GM21360 (cell line): Measurements from ENCODE around the gene PCED1B.
"Not testable (repeated sequence)": the region's sequence is repeated elsewhere in the genome, so short reads cannot be mapped to it uniquely, and the experiment has no call there.

Source experiments
- ATAC-seq: cut with Tn5 transposase; IDR thresholded peaks from one replicate; pipeline ENCODE4 v1.9.1; 2021; ENCODE audit warnings: mild to moderate bottlenecking, moderate library complexity; ENCODE audit not compliant: unreplicated experiment

PCED1B gene, protein sequence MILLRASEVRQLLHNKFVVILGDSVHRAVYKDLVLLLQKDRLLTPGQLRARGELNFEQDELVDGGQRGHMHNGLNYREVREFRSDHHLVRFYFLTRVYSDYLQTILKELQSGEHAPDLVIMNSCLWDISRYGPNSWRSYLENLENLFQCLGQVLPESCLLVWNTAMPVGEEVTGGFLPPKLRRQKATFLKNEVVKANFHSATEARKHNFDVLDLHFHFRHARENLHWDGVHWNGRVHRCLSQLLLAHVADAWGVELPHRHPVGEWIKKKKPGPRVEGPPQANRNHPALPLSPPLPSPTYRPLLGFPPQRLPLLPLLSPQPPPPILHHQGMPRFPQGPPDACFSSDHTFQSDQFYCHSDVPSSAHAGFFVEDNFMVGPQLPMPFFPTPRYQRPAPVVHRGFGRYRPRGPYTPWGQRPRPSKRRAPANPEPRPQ

DNA sequence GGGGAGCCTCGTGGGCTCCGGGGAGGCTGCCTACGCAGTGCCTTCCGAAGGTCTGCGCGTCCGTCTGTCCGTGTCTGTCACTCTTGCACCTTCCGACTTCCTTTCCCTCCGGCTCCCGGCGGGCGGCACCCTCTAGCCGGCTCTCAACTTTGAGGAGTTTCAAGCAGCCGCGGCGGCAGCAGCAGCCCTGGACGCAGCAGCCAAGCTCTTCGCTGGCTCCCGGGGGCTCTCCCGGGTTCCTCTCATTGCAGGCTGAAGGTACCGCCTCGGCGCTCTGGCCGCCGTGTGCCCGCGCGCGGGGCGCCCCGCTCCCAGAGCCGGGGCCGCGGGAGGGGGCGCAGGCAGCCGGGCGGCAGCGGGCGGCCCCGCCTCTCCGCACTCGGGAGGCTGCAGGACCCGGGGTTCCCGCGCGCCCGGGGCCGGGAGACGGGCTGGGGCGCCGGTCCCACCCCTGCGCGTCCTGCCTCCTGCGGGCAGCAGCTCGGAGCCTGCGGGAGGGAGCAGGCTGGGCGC lies at the start of gene PCED1B, which contains the start of gene AMIGO2:
PCED1B (plus strand) TSS at position 154 of the 513 bp plus-strand sequence. CDS start 155,443 bp downstream, outside the sequence.
AMIGO2 (minus strand) TSS at position 492 of the 513 bp plus-strand sequence. CDS start 957 bp downstream, outside the sequence.
- ATAC-seq, result peak; percentile 77

GRCh38 chr12:47029903-47030302 lies 49.5 kb upstream of the PCED1B start:
- no peak for ATAC-seq

DNA sequence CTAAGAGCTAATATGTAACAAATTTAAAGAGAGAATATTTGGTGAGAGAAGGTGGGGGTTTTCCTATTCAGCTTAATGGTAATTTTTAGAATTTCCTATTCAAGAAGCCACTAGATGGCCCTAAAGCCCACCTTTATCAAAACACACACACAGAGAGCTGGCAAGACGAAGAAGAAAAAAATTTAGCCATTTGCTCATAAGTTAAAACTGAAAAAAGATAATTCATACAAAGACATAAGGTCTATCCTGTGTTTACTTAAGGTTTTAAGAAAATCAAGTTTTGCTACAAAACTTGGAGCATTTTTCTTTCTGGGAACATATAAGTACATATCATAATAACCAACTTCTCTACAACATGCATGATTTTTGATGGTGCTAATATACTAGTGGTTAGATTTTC lies 46.8 kb upstream of the PCED1B start:
- no peak for ATAC-seq

GRCh38 chr12:47033081-47033480 lies 46.3 kb upstream of the PCED1B start:
- no peak for ATAC-seq

GRCh38 chr12:47033789-47034555 lies 45.4 kb upstream of the PCED1B start:
- no peak for ATAC-seq

GRCh38 chr12:47034661-47035060 lies 44.8 kb upstream of the PCED1B start:
- no peak for ATAC-seq

DNA sequence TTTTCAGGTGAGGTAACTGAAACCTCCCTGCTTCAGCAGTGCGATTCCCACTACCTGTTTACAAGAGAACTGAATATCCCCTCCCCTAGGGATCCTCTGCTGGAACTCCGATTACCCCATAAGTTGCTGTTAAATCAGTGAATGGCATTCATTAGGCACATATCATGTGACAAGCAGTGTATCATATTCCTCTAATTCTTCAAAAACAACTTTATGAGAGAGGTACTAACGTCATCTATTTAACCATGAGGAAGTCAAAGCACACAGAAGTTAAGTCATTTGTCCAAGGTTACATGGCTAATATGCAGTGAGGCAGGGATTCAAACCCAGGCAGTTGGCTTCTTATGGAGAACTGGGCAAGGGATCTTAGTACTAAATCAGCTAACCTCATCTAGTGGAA lies 43.9 kb upstream of the PCED1B start:
- no peak for ATAC-seq

- no peak for ATAC-seq
Observed at GRCh38 chr12:47038270-47038748, 41.1 kb upstream of the PCED1B start.

- no peak for ATAC-seq
Observed at GRCh38 chr12:47039079-47039478, 40.3 kb upstream of the PCED1B start.

DNA sequence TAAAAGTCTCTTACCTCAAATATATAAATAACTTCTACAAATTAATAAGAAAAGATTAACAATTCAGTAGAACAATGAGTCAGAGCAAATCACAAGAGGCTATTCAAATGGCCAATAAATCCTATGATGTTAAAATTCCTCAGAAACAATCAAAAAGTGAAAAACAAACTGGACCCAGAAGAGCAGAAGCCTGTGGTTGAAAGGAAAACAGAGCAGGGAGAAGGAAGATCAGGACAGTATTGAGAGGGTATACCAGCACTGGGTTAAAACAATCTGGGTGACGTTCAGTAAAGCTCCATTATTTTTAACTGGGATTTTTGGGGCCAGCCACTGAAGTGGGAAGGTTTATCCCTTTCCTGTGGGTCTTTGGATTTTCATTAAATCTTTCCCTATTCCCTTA lies 39.7 kb upstream of the PCED1B start:
- ATAC-seq, result no peak

- no peak for ATAC-seq
Observed at GRCh38 chr12:47041327-47041726, 38.1 kb upstream of the PCED1B start.

DNA sequence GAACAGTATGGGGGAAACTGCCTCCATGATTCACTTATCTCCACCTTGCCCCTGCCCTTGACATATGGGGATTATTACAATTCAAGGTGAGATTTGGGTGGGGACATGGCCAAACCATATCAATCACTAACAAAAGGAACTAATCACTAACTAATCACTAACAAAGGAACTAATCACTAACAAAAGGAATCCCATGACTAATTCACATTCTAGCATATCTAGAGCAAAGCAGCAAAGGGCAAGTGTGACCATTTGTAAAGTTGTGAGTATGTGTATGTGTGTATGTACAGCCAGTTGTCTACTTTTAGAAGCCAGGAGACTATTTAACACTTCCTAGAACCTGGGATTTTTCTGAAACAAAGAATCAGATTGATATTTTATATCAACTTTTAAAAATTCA lies 30.9 kb upstream of the PCED1B start:
- no peak for ATAC-seq

DNA sequence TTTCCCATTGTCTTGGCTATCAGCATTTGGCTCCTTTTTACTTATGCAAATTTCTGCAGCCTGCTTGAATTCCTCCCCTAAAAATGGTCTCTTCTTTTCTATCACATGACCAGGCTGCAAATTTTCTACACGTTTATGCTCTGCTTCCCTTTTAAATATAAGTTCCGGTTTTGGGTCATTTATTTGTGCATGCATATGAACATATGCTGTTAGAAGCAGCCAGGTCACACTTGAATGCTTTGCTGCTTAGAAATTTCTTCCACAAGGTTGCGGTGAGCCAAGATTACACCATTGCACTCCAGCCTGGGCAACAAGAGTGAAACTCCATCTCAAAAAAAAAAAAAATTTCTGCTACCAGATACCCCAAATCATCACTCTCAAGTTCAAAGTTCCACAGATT lies 28.1 kb upstream of the PCED1B start:
- not testable (repeated sequence) for ATAC-seq

DNA sequence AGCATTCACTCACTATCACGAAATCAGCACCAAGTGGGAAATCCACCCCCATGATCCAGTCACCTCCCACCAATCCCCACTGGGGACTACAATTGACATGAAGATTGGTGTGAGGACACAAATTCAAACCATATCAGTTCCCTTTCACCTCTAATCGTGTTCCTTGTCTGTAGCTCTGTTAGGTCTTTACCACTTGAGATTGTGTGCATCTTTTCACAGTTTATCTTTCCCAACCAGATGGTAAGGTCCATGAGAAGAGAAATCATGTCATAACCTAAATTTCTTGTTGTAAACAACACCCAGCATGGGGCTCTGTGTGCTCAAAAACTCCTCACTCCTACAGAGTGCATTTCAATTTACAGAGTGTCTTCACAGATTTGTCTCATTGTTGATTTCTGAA lies 27.1 kb upstream of the PCED1B start:
- ATAC-seq, result no peak

DNA sequence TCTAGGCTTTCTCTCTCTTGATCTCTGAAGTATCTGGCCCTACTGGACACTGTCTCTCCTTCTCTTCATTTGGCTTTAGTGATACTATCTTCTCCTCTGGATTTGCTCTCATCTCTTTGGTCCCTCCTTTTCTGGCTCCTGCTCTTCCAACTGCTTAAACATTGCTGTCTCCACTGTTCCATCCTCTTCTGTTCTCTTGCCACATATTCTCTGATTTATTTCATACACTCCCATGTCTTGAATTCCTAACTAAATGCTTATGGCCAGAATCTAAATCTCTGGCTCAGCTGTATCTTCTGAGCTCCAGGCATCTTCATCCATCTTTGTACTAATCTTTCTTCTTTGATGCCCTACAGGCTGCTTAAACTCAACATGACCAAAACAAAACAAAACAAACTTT lies 25.5 kb upstream of the PCED1B start:
- ATAC-seq, result no peak

DNA sequence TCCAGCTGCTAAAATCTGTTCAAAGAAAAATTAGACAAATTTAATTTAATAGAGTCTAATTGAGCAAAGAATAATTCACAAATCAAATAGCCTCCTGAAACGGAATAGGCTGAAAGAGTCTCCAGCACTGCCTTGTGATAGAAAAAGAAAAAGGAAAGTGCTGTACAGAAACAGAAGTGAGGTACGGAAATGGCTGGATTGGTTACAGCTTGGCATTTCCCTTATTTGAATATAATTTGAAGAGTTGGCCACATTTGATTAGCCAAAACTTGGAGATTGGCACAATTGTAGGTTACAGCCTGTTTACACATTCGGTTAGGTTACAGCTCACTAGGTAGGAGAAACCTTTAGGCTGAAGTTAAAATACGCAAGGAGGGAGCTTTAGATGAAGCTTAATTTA lies 24.8 kb upstream of the PCED1B start:
- ATAC-seq, result no peak

GRCh38 chr12:47055856-47056255 lies 23.6 kb upstream of the PCED1B start:
- ATAC-seq, result not testable (repeated sequence)

GRCh38 chr12:47056944-47057343 lies 22.5 kb upstream of the PCED1B start:
- not testable (repeated sequence) for ATAC-seq

DNA sequence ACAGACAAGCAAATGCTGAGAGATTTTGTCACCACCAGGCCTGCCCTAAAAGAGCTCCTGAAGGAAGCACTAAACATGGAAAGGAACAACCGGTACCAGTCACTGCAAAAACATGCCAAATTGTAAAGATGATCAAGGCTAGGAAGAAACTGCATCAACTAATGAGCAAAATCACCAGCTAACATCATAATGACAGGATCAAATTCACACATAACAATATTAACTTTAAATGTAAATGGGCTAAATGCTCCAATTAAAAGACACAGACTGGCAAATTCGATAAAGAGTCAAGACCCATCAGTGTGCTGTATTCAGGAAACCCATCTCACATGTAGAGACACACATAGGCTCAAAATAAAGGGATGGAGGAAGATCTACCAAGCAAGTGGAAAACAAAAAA lies 20.8 kb upstream of the PCED1B start:
- ATAC-seq, result not testable (repeated sequence)

- no peak for ATAC-seq
Observed at GRCh38 chr12:47065546-47065945, 13.9 kb upstream of the PCED1B start.

DNA sequence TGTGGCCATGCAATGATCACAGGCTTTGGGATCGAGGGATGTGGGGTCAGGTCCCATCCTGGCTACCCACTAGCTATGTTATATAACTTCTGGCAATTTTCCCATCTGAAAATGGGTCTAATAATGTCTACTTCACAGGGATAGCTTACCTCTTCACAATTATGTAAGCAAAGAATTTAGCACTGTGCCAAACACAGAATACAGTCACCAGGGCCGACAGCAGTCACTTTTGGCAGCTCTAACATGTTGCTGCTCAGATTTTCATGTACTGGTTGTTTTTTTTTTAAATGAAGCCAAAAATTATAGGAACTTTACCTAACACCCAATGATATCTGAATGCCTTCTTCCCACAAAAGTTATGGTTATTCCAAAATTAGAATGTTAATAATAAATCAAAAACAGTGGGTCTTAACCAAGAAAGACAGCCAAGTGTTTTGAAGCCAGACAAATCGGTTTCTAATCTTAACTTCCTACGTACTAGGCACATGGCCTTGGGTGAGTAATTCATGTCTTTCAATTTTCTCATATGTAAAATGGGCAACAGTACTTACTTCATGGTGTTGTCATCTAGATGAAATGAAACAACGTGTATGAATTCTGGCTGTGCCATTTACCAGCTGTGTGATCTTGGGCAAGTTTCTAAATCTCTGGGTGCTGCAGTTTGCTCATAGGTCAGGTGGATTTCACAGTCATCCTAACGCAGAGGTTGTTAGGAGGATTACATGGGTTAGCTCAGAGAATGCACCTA lies 13.0 kb upstream of the PCED1B start:
- no peak for ATAC-seq
